ENCODE data around the gene ZNF862.

DNA sequence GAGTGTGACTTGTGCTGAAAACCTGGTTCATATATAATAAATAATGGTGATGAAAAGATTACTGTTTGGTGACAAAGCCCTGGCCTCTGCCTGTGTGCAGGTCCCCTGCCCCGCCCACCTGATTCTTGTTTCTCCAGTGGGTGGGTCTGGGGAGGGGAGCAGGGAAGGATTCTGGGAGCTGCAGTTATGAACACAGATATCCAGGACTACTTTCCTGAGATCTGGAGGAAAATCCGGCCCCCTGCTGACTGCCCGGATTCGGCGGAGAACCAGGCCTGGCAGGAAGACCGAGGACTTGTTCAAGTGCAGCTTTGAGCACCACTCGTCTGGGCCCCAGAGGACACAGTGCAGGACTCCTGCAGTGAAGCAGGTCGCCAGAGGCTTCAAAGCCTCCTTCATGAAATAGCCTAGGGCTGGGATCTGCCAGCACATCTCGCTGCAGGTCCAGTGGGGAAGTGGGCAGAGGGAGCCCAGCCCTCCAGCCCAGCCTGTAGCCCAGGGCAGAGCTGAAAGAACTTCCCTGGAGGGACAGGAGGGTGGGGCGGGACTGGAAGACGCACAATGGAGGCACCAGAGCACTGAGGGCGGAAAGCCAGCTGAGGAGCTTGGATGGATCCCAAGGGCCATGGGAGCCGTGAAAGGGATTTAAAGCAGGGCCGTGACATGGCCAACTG lies 42.6 kb downstream of the ZNF862 start:
- TF ChIP-seq ATF6 (CRISPR knock-in tag; conservative IDR thresholded peaks at IDR 0.05) (no peak), EZH2 (conservative IDR thresholded peaks at IDR 0.05; ENCODE audit: low read depth, low read length) (no peak), IRF2 (CRISPR knock-in tag; IDR thresholded peaks at IDR 0.05) (no peak), ETS1 (CRISPR knock-in tag; IDR thresholded peaks at IDR 0.05) (no peak), CTCF (CRISPR knock-in tag; IDR thresholded peaks at IDR 0.05) (no peak), ZC3H4 (CRISPR knock-in tag; IDR thresholded peaks at IDR 0.05; ENCODE audit: borderline replicate concordance) (no peak), HCFC1 (IDR thresholded peaks at IDR 0.05; ENCODE audit: low read depth, low read length) (no peak), MIER2 (CRISPR knock-in tag; IDR thresholded peaks at IDR 0.05) (no peak), GPN1 (CRISPR knock-in tag; IDR thresholded peaks at IDR 0.05; ENCODE audit: borderline replicate concordance) (no peak), CBFB (CRISPR knock-in tag; IDR thresholded peaks at IDR 0.05) (no peak), POLR2AphosphoS2 (IDR thresholded peaks at IDR 0.05; ENCODE audit: low read depth, low read length) (no peak), ASH2L (IDR thresholded peaks at IDR 0.05; ENCODE audit: insufficient read length, low read depth, low read length) (no peak), ZNF816 (CRISPR knock-in tag; IDR thresholded peaks at IDR 0.05; ENCODE audit: borderline replicate concordance) (no peak)
- TF ChIP-seq, protein P1, sequence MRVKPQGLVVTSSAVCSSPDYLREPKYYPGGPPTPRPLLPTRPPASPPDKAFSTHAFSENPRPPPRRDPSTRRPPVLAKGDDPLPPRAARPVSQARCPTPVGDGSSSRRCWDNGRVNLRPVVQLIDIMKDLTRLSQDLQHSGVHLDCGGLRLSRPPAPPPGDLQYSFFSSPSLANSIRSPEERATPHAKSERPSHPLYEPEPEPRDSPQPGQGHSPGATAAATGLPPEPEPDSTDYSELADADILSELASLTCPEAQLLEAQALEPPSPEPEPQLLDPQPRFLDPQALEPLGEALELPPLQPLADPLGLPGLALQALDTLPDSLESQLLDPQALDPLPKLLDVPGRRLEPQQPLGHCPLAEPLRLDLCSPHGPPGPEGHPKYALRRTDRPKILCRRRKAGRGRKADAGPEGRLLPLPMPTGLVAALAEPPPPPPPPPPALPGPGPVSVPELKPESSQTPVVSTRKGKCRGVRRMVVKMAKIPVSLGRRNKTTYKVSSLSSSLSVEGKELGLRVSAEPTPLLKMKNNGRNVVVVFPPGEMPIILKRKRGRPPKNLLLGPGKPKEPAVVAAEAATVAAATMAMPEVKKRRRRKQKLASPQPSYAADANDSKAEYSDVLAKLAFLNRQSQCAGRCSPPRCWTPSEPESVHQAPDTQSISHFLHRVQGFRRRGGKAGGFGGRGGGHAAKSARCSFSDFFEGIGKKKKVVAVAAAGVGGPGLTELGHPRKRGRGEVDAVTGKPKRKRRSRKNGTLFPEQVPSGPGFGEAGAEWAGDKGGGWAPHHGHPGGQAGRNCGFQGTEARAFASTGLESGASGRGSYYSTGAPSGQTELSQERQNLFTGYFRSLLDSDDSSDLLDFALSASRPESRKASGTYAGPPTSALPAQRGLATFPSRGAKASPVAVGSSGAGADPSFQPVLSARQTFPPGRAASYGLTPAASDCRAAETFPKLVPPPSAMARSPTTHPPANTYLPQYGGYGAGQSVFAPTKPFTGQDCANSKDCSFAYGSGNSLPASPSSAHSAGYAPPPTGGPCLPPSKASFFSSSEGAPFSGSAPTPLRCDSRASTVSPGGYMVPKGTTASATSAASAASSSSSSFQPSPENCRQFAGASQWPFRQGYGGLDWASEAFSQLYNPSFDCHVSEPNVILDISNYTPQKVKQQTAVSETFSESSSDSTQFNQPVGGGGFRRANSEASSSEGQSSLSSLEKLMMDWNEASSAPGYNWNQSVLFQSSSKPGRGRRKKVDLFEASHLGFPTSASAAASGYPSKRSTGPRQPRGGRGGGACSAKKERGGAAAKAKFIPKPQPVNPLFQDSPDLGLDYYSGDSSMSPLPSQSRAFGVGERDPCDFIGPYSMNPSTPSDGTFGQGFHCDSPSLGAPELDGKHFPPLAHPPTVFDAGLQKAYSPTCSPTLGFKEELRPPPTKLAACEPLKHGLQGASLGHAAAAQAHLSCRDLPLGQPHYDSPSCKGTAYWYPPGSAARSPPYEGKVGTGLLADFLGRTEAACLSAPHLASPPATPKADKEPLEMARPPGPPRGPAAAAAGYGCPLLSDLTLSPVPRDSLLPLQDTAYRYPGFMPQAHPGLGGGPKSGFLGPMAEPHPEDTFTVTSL (CRISPR knock-in tag; IDR thresholded peaks at IDR 0.05; ENCODE audit: borderline replicate concordance), result no peak
